OCI-M2 (cell line): Measurements from ENCODE around the gene IGSF9B.

Experiments used
- DNase-seq: peaks from one replicate; lab custom pipeline; 2025; ENCODE audit not compliant: unreplicated experiment; lab: John Stamatoyannopoulos, UW

The IGSF9B gene

DNA sequence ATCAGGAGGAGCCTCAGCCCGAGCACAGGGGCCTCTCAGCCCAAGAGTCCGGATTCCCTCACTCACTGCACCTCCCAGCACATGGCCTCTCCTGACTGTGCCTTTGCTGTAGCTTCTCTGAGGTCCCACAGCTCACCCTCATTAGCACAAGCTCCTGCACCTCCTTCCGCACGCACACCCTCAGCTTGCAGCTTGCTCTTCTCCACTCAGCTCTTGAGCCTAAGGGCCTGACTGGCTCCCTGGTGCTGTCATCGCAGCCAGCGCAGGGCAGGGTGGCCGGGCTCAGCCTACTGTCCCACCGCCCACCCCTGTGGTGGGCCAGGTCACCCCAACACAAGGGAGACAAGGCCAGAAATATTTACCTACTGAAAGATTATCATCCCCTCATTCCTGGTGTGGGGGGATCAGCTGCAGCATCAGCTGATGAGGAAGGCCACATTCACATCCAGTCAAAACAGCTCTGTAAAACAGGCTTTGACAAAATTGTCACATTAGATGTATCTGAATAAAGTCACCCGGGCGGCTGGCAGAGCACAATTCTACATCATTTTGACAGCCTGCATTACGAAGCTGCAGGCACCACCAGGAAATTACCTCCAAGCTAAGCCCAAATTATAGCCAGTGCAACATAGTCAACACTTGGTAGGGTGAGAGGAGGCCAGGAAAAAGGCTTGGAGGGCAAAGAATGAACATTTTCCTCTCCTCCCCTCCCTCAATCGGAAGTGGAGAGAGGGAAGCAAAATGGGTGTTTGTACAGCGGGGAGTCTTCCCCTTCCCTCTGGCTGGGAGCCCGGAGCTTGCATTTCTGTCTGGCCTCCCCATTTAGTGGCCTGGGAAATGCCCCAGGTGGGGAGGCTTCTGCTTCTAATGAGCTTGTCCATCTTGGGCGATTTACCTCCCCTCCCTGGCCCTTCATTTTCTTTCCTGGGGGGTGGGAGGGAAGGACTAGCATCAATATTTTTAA is 29.5 kb upstream of the IGSF9B start:
- no peak for DNase-seq

DNA sequence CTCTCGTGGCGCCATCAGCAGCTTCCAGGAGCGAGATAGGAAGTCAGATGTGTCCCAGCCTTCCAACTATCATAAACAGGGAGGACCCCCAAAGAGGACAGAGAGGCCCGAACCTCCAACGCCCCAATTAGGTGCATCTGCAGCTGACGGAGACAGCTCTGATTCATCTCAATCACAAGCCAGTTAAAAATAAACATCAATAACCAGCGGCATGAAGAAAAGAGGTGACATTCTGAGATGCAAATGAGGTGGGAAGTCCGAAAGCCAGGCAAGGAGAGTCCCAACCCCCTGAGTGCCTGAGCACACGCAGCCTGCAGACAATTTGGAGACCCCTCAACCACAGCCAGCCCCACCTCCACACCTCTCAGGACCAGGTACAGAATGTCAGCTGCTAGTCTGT is 28.1 kb upstream of the IGSF9B start:
- DNase-seq: no peak

DNA sequence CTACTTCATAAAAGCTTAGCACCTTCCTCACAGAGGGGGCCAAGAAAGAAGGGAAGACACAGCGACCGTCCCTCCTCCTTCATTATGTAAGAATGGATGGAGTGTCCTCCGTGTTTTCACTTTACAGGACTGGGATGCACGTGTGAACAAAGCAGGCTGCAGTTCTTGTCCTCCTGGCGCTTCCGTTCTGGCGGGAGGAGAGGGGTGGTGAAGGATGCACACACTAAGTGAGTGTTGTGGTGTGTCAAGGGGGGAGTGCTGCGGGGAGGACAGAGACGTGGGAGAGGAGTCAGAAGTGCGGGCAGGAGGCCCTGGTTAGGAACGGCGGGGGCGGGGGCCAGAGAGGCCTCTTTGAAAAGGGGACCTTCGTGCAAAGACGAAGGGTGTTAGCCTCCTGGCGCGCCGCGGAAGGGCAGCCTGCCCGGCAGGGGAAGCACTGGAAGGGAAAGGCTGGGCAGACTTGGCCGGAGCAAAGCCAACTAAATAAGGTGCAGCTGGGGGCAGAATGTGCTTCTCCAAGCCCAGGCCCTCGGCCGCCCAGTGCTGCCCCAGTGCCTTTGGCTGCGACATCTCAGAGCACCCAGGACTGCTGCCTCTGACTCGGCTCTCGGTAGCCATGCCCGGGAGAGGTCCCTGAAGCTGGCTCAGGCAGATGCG is 27.0 kb upstream of the IGSF9B start:
- no peak for DNase-seq

DNA sequence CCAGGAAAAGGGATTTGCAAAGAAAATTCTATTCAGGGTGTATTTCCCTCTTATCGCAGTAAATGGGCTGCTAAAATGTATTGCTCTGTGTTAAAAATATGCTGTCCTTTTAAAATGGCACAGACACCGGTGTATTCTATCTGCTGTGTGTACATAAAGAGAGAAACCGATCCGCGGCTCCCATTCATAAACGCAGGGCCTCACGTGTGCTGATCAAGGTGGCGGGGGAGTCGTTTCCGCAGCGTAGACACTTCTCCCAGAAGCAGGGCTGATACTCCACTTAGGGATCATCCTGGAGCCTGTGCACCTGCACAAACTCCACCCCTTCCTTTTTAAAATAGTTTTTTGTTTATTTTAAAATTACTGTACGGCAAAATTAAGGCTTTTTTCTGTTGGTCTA is 26.1 kb upstream of the IGSF9B start:
- DNase-seq: no peak

DNA sequence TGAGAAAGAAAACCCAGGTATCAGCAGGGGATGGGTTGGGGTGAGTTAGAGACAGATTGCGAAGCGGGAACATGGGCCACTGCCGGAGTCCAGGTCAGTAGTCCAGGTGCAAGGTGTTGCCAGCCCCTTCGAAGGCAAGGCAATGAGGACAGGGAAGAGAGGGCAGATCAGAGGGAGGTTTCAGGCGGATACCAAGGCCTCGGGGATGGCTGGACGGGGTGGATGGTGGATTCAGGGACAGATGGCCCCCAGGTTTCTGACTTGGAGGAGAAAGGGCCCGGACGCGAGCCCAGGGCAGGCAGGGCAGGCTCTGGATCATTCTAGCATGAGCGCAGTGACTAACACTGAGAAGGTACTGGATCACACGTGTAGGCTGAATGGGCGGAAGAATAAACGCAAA is 25.4 kb upstream of the IGSF9B start:
- DNase-seq: no peak

DNA sequence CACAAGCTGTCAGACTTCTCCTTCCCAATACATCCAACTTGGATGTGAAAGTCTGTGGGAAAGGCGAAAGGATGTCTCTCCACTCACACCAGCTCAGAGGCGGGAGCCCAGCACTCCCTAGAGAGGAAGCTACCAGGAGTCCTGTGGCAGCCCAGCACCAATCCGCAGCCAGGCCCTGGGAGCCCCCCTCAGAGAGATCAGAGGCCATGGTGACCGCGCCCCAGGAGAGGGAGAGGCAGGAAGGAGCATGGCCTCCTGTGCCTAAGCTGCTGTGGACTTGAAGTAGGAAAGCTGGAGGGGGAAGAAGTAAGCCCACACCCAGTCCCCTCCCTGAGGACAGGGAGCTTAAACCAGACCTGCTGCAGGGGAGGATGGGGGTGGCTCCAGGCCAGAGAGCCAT is 24.4 kb upstream of the IGSF9B start:
- DNase-seq: no peak

DNA sequence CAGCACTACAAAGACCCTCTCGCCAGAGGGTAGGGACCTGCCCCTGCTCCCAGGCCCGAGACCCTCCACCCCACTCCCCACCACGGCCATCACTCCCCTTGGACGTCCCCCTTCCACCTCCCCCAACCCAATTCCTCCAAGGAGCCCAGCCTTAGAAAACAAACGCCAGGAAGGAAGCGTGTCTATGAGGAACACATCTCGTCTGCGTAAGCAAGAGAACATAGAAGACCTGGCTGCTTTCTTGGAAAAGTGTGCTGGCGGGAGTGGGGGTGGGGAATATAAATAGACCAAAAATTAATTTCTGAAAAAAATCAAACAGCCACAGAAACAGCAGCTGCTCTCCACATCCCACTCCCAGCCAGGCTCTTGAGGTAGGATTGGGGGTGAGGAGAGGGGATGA is 23.9 kb upstream of the IGSF9B start:
- DNase-seq: no peak

DNA sequence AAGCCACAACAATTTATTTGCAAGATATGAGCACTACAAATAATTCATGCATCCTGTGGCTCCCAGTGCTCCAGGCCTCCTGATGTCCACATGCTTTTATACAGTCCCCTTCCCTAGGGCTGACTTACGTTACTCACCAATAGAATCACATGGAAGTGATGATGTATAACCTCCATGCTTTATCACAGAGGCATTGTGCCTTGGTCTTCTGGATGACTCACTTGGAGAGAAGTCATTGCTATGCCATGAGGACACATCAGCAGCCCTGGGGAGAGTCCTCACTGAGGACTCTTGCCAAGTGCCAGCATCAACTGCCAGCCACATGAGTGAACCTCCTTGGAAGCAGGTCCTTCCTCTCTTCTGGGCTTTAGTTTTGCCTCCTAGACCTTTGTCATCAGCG is 22.0 kb upstream of the IGSF9B start:
- no peak for DNase-seq

DNA sequence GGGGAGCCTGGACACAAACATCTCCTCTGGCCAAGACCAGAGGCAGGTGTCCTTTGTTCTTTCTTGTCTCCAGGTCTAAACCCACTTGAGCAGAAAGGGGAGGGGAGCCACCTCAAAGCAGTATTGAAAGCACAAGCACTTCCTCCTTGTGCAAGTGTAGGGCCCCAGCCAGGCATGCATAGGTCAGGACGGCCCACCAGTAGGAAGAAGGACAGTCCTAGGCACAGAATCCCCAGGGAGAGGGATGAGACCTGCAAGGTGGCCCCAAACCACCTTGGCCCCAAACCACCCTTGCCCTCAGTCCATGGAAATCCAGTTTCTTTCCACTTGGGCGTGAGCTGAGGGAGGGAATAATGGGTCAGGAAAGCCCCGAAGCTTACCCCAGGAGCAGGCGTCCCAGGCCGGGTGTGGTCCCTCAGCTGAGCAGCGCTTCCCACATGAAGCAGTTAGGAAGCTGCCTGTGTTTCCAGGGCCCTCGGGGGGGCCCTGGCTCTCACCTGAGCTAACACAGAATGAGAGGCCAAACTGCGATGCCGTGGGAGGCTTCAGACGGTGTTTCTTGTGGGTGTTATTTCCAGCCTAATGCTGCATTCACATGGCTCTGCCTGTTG is 20.4 kb upstream of the IGSF9B start:
- DNase-seq: no peak

DNA sequence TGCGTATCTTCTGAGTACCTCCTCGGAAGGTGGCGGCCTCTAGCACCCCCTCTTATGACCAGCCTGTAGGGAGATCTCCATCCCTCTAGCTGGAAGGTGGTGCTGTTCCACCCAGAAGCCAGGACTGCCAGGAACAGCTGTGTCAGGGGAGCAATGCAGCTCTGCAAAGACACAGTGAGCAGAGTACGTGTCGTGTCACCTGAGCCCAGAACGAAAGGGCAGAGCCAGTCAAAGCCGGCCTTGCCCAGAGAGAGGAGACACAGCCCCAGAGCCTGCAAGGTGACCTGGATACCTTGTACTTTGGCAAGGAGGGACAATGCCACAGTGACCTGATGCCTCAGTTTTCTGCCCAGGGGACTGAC is 18.7 kb upstream of the IGSF9B start:
- no peak for DNase-seq

DNA sequence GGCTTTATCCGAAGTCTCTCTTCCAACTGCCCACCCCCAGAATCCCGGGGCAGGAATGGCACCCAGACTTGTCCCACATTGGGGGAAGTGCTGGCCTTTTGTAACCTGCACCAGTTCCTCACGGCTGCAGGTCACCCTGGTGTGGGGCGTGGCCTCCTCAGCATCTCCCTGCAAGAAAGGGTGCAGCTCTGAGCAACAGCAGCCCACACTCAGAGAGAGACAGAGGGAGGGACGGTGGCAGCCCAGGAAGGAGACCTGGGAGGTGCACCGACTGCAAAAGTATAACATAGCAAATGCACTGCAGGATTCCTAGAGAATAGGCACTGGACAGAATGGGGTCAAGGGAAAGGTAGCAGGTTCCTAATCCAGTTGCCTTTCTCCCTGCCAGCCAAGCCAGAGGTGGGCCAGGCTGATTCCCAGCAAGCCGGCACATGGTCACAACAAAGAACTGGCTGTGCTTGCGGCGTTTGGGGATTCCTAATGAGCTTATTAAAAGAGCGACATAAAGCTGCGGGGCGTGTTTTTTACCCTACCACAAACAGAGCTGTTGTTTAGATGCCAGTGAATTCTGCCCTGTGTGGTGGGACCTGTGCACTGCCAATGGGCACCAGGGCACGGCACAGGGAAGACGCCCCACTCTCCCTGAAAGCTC is 18.2 kb upstream of the IGSF9B start:
- no peak for DNase-seq

DNA sequence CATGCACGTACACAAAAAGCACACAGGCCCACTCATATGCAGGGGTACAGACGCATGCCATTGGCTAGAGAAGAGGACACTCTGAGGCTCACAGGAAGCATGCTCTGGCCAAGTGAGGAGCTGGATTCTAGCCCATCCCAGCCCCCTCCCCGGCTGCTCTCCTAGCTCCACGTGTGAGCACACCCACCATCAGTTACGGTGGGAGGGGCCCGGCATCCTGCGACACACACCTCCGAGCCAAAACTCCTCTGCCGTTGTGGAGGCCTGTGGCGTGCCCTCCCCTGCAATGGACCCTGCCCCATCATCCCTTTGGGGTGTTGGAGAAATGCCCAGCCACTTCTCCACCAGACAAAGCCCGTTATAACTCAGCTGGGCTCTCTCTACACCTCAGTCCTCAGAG is 15.1 kb upstream of the IGSF9B start:
- DNase-seq: no peak

DNA sequence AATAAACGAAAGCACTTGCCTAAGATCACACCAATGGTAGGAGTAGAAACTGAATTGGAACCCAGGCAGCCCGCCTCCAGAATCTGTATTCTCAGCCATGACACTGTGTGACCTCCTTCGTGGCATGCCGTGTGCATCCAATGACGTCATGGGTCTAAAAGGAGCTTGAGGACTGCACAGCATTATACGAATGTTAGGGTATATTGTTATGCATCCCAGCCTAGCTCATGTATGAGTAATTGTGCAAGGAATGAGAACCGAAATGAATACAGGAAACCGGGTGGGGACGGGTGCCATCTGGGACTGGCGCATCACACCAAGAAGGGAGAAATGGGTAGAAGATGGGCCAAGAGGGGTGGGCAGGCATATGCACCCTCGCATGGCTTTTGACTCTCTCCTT is 12.3 kb upstream of the IGSF9B start:
- no peak for DNase-seq

DNA sequence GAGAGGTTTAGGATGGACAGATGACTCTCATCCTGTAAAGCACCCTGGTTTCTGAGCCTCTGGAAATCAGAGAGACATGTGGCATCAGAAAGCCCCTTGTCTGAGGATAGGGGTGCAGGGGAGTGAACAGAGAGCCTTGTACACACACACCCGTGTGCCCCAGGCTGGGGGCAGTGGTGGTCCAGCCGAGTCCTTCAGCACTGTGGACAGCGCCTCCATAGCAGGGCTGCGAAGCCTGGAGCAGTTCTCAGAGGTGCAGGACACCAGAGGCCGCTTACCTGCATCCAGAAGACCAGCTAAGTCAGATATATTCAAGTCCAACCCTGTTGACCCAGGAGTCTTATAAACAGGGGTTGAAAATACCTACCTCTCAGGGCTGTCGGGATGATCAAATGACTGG is 11.5 kb upstream of the IGSF9B start:
- DNase-seq: no peak

DNA sequence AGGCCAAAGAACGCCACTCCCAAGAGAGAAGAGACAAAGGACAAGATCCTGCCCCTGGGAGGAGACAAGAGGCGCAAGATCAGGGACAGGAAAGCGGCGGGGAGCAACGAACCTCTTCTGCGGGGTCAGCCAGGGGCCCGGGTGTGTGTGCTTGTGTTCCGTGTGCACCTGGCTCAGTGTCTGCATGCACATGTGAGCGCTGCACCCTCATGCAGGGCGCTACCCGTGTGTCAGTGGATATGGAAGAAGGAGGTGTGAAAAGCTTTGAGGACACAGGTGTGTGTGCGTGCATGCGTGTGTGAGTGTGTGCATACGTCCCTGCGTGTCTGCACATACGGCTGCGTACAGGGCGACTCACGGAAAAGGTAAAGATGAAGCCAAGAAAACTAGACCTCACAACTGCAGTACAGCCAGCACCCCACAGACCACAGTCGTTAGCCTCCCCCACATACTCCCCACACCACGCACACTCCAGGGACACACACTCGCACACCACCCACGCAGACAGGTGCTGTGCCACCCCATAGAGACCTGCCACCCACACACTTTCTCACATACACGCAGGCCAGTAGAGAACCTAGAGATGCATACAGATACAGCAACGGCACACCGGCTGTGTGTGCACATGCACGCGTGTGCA is 11.0 kb upstream of the IGSF9B start:
- DNase-seq: no peak

DNA sequence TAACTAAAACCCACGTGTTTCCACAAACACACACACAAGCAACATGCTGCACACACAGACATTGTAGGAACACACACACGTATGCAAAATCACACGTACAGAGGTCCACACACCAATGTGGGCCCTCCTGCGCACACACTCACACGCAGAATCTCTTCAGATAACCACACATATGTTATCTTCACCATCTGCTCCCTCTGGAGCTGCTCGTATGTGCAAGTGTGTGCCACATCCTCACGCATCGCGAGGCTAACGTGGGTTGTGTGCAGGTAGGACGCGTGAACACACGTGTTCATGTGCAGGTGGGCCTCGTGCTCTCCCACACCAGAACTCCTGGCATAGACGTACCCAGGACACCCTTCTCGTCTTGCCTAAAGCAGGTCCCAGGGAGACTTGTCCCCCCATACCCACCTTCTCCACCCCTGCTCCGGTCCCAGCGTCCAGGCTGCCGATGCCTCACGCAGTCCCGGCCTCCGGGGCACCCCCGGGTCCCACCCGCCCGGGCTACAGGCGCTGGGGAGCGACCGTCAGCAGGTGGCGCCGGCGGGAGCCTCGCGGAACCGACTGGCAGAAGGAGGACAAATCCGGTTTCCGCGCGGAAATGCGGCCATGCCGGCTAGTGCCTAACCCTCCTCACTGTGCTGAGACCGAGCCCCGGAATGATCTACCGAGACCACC is 10.3 kb upstream of the IGSF9B start:
- DNase-seq: no peak

DNA sequence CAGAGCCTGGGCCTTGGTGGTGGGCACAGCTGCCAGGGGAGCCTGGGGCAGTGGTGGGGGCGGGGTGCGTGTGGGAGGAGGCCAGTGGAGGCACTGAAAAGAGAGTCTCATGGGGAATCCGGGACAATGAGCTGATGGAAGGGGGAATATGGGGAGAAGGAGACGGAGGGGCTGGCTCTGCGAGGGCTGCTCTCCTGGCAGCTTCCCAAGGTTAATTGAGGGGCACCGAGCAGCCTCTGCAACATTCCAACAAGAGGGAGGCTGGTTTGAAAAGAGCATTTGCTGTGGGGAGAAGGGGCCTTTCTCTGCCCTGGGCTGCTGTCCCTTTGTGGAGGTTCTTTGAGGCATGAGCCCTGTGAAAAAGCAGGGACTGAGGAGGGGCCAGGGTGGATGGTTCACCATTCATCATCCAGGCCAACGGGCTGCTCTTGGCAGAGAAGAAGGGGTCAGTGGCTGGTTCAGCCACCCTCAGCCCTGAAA is 9.4 kb upstream of the IGSF9B start:
- DNase-seq: no peak

DNA sequence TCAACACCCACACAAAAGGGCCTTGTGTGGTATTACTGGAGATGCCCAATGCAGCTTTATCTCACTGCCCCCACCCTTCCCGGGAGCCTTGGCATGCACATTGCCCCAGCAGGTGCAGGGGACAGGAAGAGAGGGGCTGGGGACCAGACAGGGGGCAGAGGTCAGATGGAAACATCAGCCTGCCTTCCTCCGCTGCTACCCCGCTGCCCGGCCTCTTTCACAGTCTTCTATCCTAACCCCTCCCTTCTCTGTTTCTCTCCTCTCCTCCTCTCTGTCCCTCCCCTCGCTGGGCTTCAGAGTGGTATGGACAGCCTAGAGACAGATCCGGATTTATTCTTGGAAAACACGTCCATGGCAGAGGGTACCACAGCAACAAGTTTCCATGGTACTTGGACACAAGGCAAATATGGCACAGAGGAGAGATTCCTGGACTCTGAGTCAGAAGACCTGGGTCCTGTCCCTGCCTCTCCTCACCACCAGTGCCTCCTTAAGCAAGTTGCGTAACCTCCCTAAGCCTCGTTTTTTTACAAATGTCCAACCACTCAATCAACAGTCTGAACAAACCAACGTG is 8.3 kb upstream of the IGSF9B start:
- DNase-seq: no peak

DNA sequence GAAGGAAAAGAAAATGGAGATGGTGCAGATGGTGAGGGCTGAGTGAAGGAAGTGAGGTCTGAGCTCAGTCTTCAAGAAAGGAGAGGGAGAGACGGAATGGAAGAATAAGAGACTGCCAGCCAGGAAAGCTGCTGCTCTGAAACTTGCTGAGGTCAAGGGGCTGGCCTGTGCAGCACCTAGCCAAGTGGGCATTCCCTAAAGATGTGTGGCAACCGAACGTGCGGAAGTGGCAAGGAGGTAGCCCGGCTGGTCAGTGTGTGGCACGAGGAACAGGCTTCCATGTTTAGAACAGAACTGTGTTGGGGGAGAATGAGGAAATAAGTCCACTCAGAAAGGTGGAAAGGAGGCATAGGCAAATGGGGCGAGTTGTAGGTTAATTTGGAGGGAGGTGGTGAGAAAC is 7.6 kb upstream of the IGSF9B start:
- DNase-seq: no peak

DNA sequence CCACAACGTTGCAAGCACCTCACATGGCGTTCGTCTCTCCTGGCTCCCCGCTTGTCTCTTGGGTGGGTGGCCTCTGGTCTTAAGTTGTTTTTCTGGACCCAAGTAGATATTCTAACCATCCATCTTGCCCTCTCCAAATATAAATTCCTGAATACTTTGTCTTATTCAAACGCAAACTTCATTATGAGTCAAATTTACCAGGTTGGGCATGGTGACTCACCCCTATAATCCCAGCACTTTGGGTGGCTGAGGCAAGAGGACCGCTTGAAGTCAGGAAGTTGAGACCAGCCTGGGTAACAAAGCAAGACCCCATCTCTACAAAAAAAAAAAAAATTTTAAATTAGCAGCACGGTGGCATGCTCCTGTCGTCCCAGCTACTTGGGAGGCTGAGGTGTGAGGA is 5.1 kb upstream of the IGSF9B start:
- DNase-seq: no peak
